Measurements from ENCODE around the gene MPPED2.

MPPED2 gene

DNA sequence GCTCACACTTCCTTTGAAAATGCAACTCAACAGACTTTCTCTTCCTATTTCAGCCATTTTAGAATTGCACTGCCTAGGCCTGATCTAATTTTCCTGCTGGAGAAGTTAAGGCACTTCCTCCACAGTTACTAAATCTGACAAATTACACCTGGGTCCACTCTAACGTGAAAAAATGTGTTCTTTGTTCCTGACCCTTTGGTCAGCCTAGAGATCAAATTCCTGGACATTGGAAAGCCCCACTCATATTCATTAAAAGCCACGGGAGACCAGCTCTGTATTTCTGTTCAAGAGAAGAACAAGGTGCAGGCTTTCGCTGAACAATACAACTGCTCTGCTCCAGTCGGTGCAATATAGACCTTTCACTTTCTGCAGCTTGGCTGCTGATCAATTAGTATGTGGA, 96.6 kb downstream of the MPPED2 start:
- DNase-seq (ENCODE audit: low read depth): no peak
- TF ChIP-seq, protein P1, sequence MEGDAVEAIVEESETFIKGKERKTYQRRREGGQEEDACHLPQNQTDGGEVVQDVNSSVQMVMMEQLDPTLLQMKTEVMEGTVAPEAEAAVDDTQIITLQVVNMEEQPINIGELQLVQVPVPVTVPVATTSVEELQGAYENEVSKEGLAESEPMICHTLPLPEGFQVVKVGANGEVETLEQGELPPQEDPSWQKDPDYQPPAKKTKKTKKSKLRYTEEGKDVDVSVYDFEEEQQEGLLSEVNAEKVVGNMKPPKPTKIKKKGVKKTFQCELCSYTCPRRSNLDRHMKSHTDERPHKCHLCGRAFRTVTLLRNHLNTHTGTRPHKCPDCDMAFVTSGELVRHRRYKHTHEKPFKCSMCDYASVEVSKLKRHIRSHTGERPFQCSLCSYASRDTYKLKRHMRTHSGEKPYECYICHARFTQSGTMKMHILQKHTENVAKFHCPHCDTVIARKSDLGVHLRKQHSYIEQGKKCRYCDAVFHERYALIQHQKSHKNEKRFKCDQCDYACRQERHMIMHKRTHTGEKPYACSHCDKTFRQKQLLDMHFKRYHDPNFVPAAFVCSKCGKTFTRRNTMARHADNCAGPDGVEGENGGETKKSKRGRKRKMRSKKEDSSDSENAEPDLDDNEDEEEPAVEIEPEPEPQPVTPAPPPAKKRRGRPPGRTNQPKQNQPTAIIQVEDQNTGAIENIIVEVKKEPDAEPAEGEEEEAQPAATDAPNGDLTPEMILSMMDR (IDR thresholded peaks at IDR 0.05; ENCODE audit: low read depth, low read length): no peak
- TF ChIP-seq, protein P2, sequence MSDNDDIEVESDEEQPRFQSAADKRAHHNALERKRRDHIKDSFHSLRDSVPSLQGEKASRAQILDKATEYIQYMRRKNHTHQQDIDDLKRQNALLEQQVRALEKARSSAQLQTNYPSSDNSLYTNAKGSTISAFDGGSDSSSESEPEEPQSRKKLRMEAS (IDR thresholded peaks at IDR 0.05; ENCODE audit: low read depth, low read length): no peak
- TF ChIP-seq POLR2A (IDR thresholded peaks at IDR 0.05; ENCODE audit: extremely low read depth, insufficient read length) (no peak), MYC (IDR thresholded peaks at IDR 0.05; ENCODE audit: low read depth, low read length) (no peak)
- H3K4me3 ChIP-seq (ENCODE audit: low read depth, low read length): no peak overlapping the region

DNA sequence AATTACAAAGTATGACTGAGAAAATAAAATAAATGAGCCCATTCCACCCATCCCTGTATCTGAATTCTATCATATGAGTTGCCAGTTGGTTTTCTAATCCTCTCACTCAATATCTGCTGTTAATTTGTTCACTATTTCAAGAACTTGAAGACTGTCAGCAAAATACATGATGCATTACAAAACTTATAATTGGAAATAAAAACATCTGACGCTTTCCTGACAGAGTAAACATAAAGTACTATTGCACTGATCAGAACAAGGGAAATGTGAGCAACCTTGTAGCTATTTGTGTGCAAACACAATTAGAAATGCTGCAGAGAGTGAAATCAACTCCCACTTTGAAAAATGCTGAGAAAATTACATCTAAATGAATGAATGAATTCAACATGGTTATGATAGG, 97.1 kb downstream of the MPPED2 start:
- TF ChIP-seq POLR2A (IDR thresholded peaks at IDR 0.05; ENCODE audit: extremely low read depth, insufficient read length) (no peak), MYC (IDR thresholded peaks at IDR 0.05; ENCODE audit: low read depth, low read length) (no peak)
- TF ChIP-seq, protein P1 (IDR thresholded peaks at IDR 0.05; ENCODE audit: low read depth, low read length): no peak
- TF ChIP-seq, protein P2 (IDR thresholded peaks at IDR 0.05; ENCODE audit: low read depth, low read length): no peak
- no peak overlapping the region for H3K4me3 ChIP-seq (ENCODE audit: low read depth, low read length)
- no peak for DNase-seq (ENCODE audit: low read depth)

DNA sequence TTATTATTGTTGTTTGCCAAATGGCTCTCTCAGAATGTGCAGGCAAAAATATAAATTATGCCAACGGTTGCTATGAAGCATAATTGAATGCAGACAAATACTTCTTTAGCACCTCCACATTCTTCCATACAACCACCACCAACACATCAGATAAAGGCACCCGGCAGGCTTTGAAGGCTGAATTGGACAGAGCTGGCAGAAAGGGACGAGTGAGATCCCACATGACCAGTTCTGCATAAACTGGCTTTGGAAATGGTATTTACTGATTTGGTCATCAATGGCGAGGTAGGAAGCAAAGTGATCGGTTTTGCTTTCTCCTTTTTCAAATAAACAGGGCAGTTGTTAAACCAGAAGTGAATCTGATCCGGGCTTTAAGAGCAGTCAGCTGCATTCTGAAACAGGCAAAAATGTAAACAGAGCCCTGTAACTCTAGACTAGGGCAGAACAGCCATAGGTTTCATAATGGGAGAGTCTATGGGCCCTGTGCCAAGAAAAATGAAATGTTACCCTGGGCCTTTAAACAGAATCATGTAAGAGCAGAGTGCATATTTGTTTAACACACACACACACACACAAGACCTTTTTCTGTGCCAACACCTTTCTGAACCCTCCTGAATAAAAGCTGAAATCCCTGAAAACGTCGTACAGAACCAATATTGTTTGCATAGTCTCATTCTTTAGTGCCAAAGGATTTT, 97.7 kb downstream of the MPPED2 start:
- H3K4me3 ChIP-seq (ENCODE audit: low read depth, low read length): no peak overlapping the region
- TF ChIP-seq, protein P2 (IDR thresholded peaks at IDR 0.05; ENCODE audit: low read depth, low read length): no peak
- TF ChIP-seq POLR2A (IDR thresholded peaks at IDR 0.05; ENCODE audit: extremely low read depth, insufficient read length) (no peak), MYC (IDR thresholded peaks at IDR 0.05; ENCODE audit: low read depth, low read length) (no peak)

DNA sequence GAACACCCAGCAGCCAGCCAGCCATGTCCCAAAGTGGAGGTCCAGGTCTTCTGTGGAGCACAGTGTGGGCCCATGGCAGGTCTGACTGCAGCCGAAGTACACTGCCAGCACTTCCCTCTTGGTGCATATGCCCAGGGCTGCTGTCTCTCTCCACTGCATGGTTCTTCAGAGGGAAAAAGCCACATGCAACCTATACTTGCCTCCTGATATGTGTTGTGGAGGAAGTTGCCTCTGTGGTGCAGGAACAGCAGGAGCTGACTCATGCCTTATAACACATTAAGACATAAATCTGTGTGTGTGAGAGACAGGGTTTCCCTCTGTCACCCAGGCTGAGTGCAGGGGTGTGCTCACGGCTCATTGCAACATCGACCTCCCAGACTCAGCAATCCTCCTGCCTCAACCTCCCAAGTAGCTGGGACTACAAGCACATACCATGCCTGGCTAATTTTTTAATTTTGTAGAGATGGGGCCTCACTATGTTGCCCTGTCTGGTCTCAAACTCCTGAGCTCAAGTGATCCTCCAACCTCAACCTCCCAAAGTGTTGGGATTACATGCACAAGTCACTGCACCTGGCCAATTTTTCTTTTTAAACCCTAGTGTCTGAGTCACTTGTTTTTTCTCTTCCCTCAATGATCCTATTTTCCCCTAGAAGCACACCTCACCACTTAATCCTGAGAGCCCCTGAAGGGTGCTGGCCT, 98.8 kb downstream of the MPPED2 start:
- DNase-seq (ENCODE audit: low read depth): peak; percentile 44

More for the DNA sequence above, 97.7 kb downstream of the MPPED2 start:
- DNase-seq (ENCODE audit: low read depth): no peak

DNA sequence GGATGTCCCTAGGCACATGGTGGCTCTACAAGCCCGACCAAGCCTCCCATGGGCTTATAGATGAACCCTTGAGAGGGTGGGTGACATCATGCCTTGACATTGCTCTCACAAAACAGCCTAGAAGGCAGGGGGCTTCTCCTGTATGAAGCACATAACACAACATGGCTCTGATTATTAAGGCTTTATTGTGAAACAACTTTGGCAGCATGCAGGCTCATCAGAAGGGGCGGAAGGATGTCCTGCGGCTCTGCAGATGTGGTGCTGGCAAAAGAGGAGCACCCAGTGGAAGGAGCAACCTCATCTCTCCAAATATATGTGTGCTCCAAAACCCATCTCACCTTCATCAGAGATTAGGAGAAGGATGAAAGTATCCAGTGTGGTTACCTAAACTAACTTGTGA, 100.4 kb downstream of the MPPED2 start:
- TF ChIP-seq, protein P2 (IDR thresholded peaks at IDR 0.05; ENCODE audit: low read depth, low read length): no peak
- TF ChIP-seq, protein P1 (IDR thresholded peaks at IDR 0.05; ENCODE audit: low read depth, low read length): no peak
- TF ChIP-seq MYC (IDR thresholded peaks at IDR 0.05; ENCODE audit: low read depth, low read length): no peak
- no peak for TF ChIP-seq POLR2A (IDR thresholded peaks at IDR 0.05; ENCODE audit: extremely low read depth, insufficient read length)
- DNase-seq (ENCODE audit: low read depth): no peak
- H3K4me3 ChIP-seq (ENCODE audit: low read depth, low read length): no peak overlapping the region

More for the DNA sequence above, 98.8 kb downstream of the MPPED2 start:
- no peak overlapping the region for H3K4me3 ChIP-seq (ENCODE audit: low read depth, low read length)
- TF ChIP-seq POLR2A (IDR thresholded peaks at IDR 0.05; ENCODE audit: extremely low read depth, insufficient read length): no peak
- TF ChIP-seq MYC (IDR thresholded peaks at IDR 0.05; ENCODE audit: low read depth, low read length): no peak
- TF ChIP-seq, protein P1 (IDR thresholded peaks at IDR 0.05; ENCODE audit: low read depth, low read length): no peak
- TF ChIP-seq, protein P2 (IDR thresholded peaks at IDR 0.05; ENCODE audit: low read depth, low read length): no peak

DNA sequence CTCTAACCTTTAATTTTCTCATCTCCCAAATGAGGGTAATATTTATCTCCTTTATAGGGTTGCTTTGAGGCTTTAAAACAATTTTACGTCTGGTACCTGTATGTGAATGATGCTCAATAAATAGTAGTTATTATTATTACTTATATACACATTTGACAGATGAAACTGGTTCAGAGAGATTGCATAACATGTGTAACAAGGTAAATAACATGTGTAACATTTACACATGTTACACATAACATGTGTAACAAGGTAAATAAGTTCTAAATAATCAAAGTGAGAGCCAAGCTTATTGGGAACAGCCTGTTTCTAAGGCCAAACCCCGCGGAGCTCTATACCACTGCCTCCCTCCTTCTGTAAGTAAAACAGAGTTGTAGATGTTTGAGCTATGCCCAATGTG, 100.9 kb downstream of the MPPED2 start:
- TF ChIP-seq MYC (IDR thresholded peaks at IDR 0.05; ENCODE audit: low read depth, low read length) (no peak), POLR2A (IDR thresholded peaks at IDR 0.05; ENCODE audit: extremely low read depth, insufficient read length) (no peak)
- TF ChIP-seq, protein P1 (IDR thresholded peaks at IDR 0.05; ENCODE audit: low read depth, low read length): no peak
- TF ChIP-seq, protein P2 (IDR thresholded peaks at IDR 0.05; ENCODE audit: low read depth, low read length): no peak
- DNase-seq (ENCODE audit: low read depth): no peak
- H3K4me3 ChIP-seq (ENCODE audit: low read depth, low read length): no peak overlapping the region
